Sigmoid colon (tissue), 7 donors: ENCODE results near the gene NXN. TPM values are rescaled to one million over a fixed set of nuclear protein-coding genes. Genes with fewer than 3 reads are reported as not detected.

Experiments used
- DNase-seq: peaks from one replicate; pipeline ENCODE4 v3.0.0-alpha.2; 2019
- H3K27ac ChIP-seq, 4 donors: fragments of 200-600 bp; sonication (generic); one replicate each; pipeline ENCODE4 v1.5.1; 2016 to 2019; ENCODE audit warnings: mild to moderate bottlenecking in 1 of 4
- H3K27me3 ChIP-seq, 3 donors: fragments of 200-600 bp; sonication (generic); one replicate each; pipeline ENCODE4 v1.5.1; 2019; ENCODE audit warnings: mild to moderate bottlenecking in 1 of 3
- H3K36me3 ChIP-seq, 4 donors: fragments of 200-600 bp; sonication (generic); one replicate each; pipeline ENCODE4 v1.5.1; 2016 to 2019
- H3K4me1 ChIP-seq, 4 donors: fragments of 200-600 bp; sonication (generic); one replicate each; pipeline ENCODE4 v1.5.1; 2017 to 2019
- H3K4me3 ChIP-seq, 4 donors: fragments of 200-600 bp; sonication (generic); one replicate each; pipeline ENCODE4 v1.5.1; 2017 to 2019; ENCODE audit warnings: mild to moderate bottlenecking in 2 of 4, moderate library complexity in 1 of 4
- H3K9me3 ChIP-seq, 4 donors: fragments of 200-600 bp in 3 of 4; sonication (generic) in 3 of 4; one replicate each; pipeline versions ENCODE4 v1.5.1 to v1.6.1; 2013 to 2019
- CTCF ChIP-seq, 4 experiments: fragments of 450-650 bp in 3 of 4; fragments of 200-600 bp in 1 of 4; IDR thresholded peaks; one replicate each; pipeline ENCODE4 v1.5.1; 2016 to 2019; ENCODE audit warnings: antibody characterized with exemption in 4 of 4, mild to moderate bottlenecking in 3 of 4, moderate library complexity in 2 of 4
- EP300 ChIP-seq, 4 donors: sonication (generic); formaldehyde crosslinking; IDR thresholded peaks; one replicate each; pipeline ENCODE4 v1.6.1; 2017; ENCODE audit warnings: antibody characterized with exemption in 4 of 4
- POLR2A ChIP-seq, 2 donors: fragments of 450-650 bp; IDR thresholded peaks; one replicate each; pipeline ENCODE4 v1.6.1; 2016; ENCODE audit warnings: antibody characterized with exemption in 2 of 2, mild to moderate bottlenecking in 2 of 2, moderate library complexity in 2 of 2
- POLR2AphosphoS5 ChIP-seq, 4 donors: sonication (generic); formaldehyde crosslinking; IDR thresholded peaks; one replicate each; pipeline ENCODE4 v1.6.1; 2017; ENCODE audit warnings: antibody characterized with exemption in 4 of 4
- WGBS, 2 donors: extraction: QIAGEN DNeasy Blood & Tissue Kit; methylation state at CpG; one replicate each; pipeline ENCODE4 v1.1.7; 2013; 5-methylcytosine and 5-hydroxymethylcytosine counted together
- intact Hi-C: fragments of 100-400 bp; cut with DNase I; formaldehyde crosslinking; loops from one replicate; pipeline ENCODE4 v1.15.1; 2023
- polyA plus RNA-seq, 3 donors: library from polyadenylated mRNA; stranded (reverse); fragments of 200-250 nt; gene quantifications; one replicate each; pipeline ENCODE4 v1.2.3, GENCODE V29; 2013
- total RNA-seq, 4 donors: library from RNA; depleted of rRNA; stranded (reverse); fragments of >200 nt; gene quantifications; one replicate each; pipeline ENCODE4 v1.1.0, GENCODE V29; 2016
- donor health status: healthy with polysubstance abuse.
- donor health status: Bipolar disorder and iron deficiency.
- donor health status: healthy.

Gene NXN
- total and polyA plus RNA-seq, 7 donors: 1.4 to 75.9 (median 50.4) TPM

- intact Hi-C loops: no loop called here
- peak overlapping the region in 3 of 4 donors; percentile 1 to 81 (median 75) for H3K27ac ChIP-seq
- DNase-seq: no peak
Observed at GRCh38 chr17:866568-867103, 112.9 kb downstream of the NXN start.

GRCh38 chr17:864315-864714, 115.3 kb downstream of the NXN start:
- peak overlapping the region in 3 of 4 donors; percentile 73 to 81 (median 75) for H3K27ac ChIP-seq
- no peak for DNase-seq
- H3K4me3 ChIP-seq: no peak overlapping the region
- TF ChIP-seq CTCF (IDR thresholded peaks at IDR 0.05) (no peak), POLR2AphosphoS5 (IDR thresholded peaks at IDR 0.05) (peak in 1 of 4 donors; percentile 17)
- WGBS, 2 donors: 43 to 73% methylated on average over 8 of the region's 8 CpGs
- no peaks in the 10 kb centered on the region for H3K9me3 ChIP-seq
- H3K36me3 ChIP-seq: peaks cover 0 to 6% (median 0%) of the 10 kb centered on the region in 4 donors
- peaks cover 0 to 92% (median 77%) of the 10 kb centered on the region in 4 donors for H3K4me1 ChIP-seq
- intact Hi-C loops: no loop called here
- no peaks in the 10 kb centered on the region for H3K27me3 ChIP-seq

More at GRCh38 chr17:866568-867103, 112.9 kb downstream of the NXN start:
- no peaks in the 10 kb centered on the region for H3K27me3 ChIP-seq
- no peak overlapping the region for H3K4me3 ChIP-seq
- peaks cover 0 to 95% (median 86%) of the 10 kb centered on the region in 4 donors for H3K4me1 ChIP-seq
- 88 to 89% methylated on average over 9 of the region's 9 CpGs for WGBS, 2 donors
- no peak for TF ChIP-seq POLR2AphosphoS5 (IDR thresholded peaks at IDR 0.05)
- no peak for TF ChIP-seq EP300 (IDR thresholded peaks at IDR 0.05)
- TF ChIP-seq POLR2A (IDR thresholded peaks at IDR 0.05): no peak
- no peak for TF ChIP-seq CTCF (IDR thresholded peaks at IDR 0.05)
- peaks cover 0 to 6% (median 0%) of the 10 kb centered on the region in 4 donors for H3K36me3 ChIP-seq
- no peaks in the 10 kb centered on the region for H3K9me3 ChIP-seq

- no peak for TF ChIP-seq CTCF (IDR thresholded peaks at IDR 0.05)
- TF ChIP-seq POLR2AphosphoS5 (IDR thresholded peaks at IDR 0.05): no peak
- no peak for TF ChIP-seq EP300 (IDR thresholded peaks at IDR 0.05)
- TF ChIP-seq POLR2A (IDR thresholded peaks at IDR 0.05): no peak
- H3K4me1 ChIP-seq: peaks cover 0 to 92% (median 78%) of the 10 kb centered on the region in 4 donors
Observed at GRCh38 chr17:863880-864279, 115.7 kb downstream of the NXN start.

GRCh38 chr17:862582-862981, 117.0 kb downstream of the NXN start:
- Histone ChIP-seq H3K4me1 (peaks cover 0 to 92% (median 77%) of the 10 kb centered on the region in 4 donors), H3K4me3 (no peak overlapping the region), H3K27me3 (no peaks in the 10 kb centered on the region), H3K9me3 (no peaks in the 10 kb centered on the region), H3K27ac (peak overlapping the region in 3 of 4 donors; percentile 73 to 81 (median 75)), H3K36me3 (peaks cover 0 to 6% (median 0%) of the 10 kb centered on the region in 4 donors)
- WGBS, 2 donors: 80 to 85% methylated on average over 7 of the region's 7 CpGs
- no peak for DNase-seq
- intact Hi-C loops: loop anchor here (1.0 kb wide), 1 partner anchor 26 kb away; no protein-coding TSS in a partner anchor
- TF ChIP-seq CTCF (IDR thresholded peaks at IDR 0.05) (no peak), POLR2AphosphoS5 (IDR thresholded peaks at IDR 0.05) (peak in 2 of 4 donors; percentile 52 to 56), EP300 (IDR thresholded peaks at IDR 0.05) (peak in 1 of 4 donors; percentile 43), POLR2A (IDR thresholded peaks at IDR 0.05) (no peak)

More at GRCh38 chr17:863880-864279, 115.7 kb downstream of the NXN start:
- H3K9me3 ChIP-seq: no peaks in the 10 kb centered on the region
- H3K27me3 ChIP-seq: no peaks in the 10 kb centered on the region
- peak overlapping the region in 3 of 4 donors; percentile 73 to 81 (median 75) for H3K27ac ChIP-seq
- WGBS, 2 donors: 93 to 95% methylated on average over 23 of the region's 23 CpGs
- DNase-seq: no peak
- H3K36me3 ChIP-seq: peaks cover 0 to 6% (median 0%) of the 10 kb centered on the region in 4 donors
- H3K4me3 ChIP-seq: no peak overlapping the region
- intact Hi-C loops: no loop called here
